H9 (cell line): ENCODE results near the gene SPDYC. TPM values are rescaled to one million over a fixed set of nuclear protein-coding genes. Genes with fewer than 3 reads are reported as not detected.

Experiments
- DNase-seq: peaks from one replicate; pipeline ENCODE4 v3.0.0-alpha.2; 2017
- H2AFZ ChIP-seq: one replicate; pipeline ENCODE4 v1.6.1; 2013; ENCODE audit warnings: mild to moderate bottlenecking, low read length, control low read depth, moderate library complexity
- H2AK5ac ChIP-seq: 2 replicates; pipeline ENCODE4 v1.6.1; 2013; ENCODE audit warnings: low read length, control low read depth, mixed read lengths; ENCODE audit not compliant: insufficient read length
- H2BK120ac ChIP-seq: one replicate; pipeline ENCODE4 v1.6.1; 2013; ENCODE audit warnings: low read depth, mild to moderate bottlenecking, low read length, control low read depth, inconsistent platforms; ENCODE audit not compliant: poor library complexity, severe bottlenecking
- H2BK12ac ChIP-seq: 2 replicates; pipeline ENCODE4 v1.6.1; 2013; ENCODE audit warnings: low read length, control low read depth, mixed read lengths, low read depth; ENCODE audit not compliant: insufficient read length
- H2BK15ac ChIP-seq: 2 replicates; pipeline ENCODE4 v1.6.1; 2013; ENCODE audit warnings: low read depth, low read length, control low read depth
- H2BK20ac ChIP-seq: one replicate; pipeline ENCODE4 v1.6.1; 2013; ENCODE audit warnings: low read depth, mild to moderate bottlenecking, low read length, control low read depth, inconsistent platforms; ENCODE audit not compliant: poor library complexity, severe bottlenecking
- H2BK5ac ChIP-seq: 2 replicates; pipeline ENCODE4 v1.6.1; 2013; ENCODE audit warnings: low read length, control low read depth, mixed read lengths; ENCODE audit not compliant: insufficient read length
- H3K14ac ChIP-seq: 2 replicates; pipeline ENCODE4 v1.6.1; 2013; ENCODE audit warnings: low read length, control low read depth; ENCODE audit not compliant: insufficient read depth
- H3K18ac ChIP-seq: 2 replicates; pipeline ENCODE4 v1.6.1; 2013; ENCODE audit warnings: low read depth, mild to moderate bottlenecking, mixed read lengths, low read length, control low read depth; ENCODE audit not compliant: insufficient read length
- H3K23ac ChIP-seq: 2 replicates; pipeline ENCODE4 v1.6.1; 2013; ENCODE audit warnings: low read length, control low read depth, mixed read lengths, low read depth; ENCODE audit not compliant: insufficient read length
- H3K23me2 ChIP-seq: 2 replicates; pipeline ENCODE4 v1.6.1; 2013; ENCODE audit warnings: low read depth, mild to moderate bottlenecking, mixed read lengths, low read length, control low read depth; ENCODE audit not compliant: insufficient read length, poor library complexity, severe bottlenecking
- H3K27ac ChIP-seq: 2 replicates; pipeline ENCODE4 v1.5.1; 2013; ENCODE audit warnings: low read length, control low read depth, mixed read lengths, low read depth; ENCODE audit not compliant: insufficient read length
- H3K27me3 ChIP-seq: 2 replicates; pipeline ENCODE4 v1.6.1; 2013; ENCODE audit warnings: low read length, control low read depth, inconsistent platforms; ENCODE audit not compliant: insufficient read depth
- H3K4ac ChIP-seq: 2 replicates; pipeline ENCODE4 v1.6.1; 2013; ENCODE audit warnings: low read depth, mild to moderate bottlenecking, control low read depth, inconsistent platforms, low read length, moderate library complexity
- H3K4me1 ChIP-seq: 2 replicates; pipeline ENCODE4 v1.6.1; 2013; ENCODE audit warnings: low read length, control low read depth, inconsistent platforms; ENCODE audit not compliant: insufficient read depth
- H3K4me2 ChIP-seq: 2 replicates; pipeline ENCODE4 v1.6.1; 2013; ENCODE audit warnings: low read length, control low read depth, mixed read lengths; ENCODE audit not compliant: insufficient read length, insufficient read depth
- H3K56ac ChIP-seq: 2 replicates; pipeline ENCODE4 v1.6.1; 2013; ENCODE audit warnings: low read depth, mild to moderate bottlenecking, mixed read lengths, low read length, control low read depth; ENCODE audit not compliant: insufficient read length
- H3K79me1 ChIP-seq: 2 replicates; pipeline ENCODE4 v1.6.1; 2013; ENCODE audit warnings: low read depth, mild to moderate bottlenecking, moderate library complexity, low read length, control low read depth, inconsistent platforms; ENCODE audit not compliant: insufficient read depth, poor library complexity, severe bottlenecking
- H3K79me2 ChIP-seq: 2 replicates; pipeline ENCODE4 v1.6.1; 2013; ENCODE audit warnings: low read length, control low read depth, inconsistent platforms; ENCODE audit not compliant: insufficient read depth
- H3K9ac ChIP-seq: 2 replicates; pipeline ENCODE4 v1.6.1; 2013; ENCODE audit warnings: low read length, control low read depth, mixed read lengths; ENCODE audit not compliant: insufficient read length; ENCODE audit errors: extremely low read depth
- H3K9me3 ChIP-seq: one replicate; pipeline ENCODE4 v1.6.1; 2013; ENCODE audit warnings: low read depth, low read length, inconsistent platforms; ENCODE audit not compliant: control insufficient read depth
- H3T11ph ChIP-seq: one replicate; pipeline ENCODE4 v1.6.1; 2013; ENCODE audit warnings: mild to moderate bottlenecking, low read length, control low read depth, inconsistent platforms
- H4K20me1 ChIP-seq: one replicate; pipeline ENCODE4 v1.6.1; 2013; ENCODE audit not compliant: control insufficient read depth, insufficient read length, insufficient read depth
- H4K5ac ChIP-seq: 2 replicates; pipeline ENCODE4 v1.6.1; 2013; ENCODE audit warnings: low read depth, mild to moderate bottlenecking, mixed read lengths, low read length, control low read depth; ENCODE audit not compliant: insufficient read length
- H4K8ac ChIP-seq: replicated peaks from 2 replicates; pipeline ENCODE4 v1.6.1; 2013; ENCODE audit warnings: low read length, control low read depth, mixed read lengths, low read depth; ENCODE audit not compliant: insufficient read length
- H4K91ac ChIP-seq: 2 replicates; pipeline ENCODE4 v1.6.1; 2013; ENCODE audit warnings: low read depth, mild to moderate bottlenecking, moderate library complexity, mixed read lengths, low read length, control low read depth; ENCODE audit not compliant: insufficient read length
- H3K27ac Mint-ChIP-seq, 3 experiments: 2 replicates in 2 of 3; 3 replicates in 1 of 3; pipeline ENCODE4 v1.8.0; 2020 to 2021; ENCODE audit warnings: mixed read lengths in 3 of 3, mild to moderate bottlenecking in 1 of 3, moderate library complexity in 1 of 3
- H3K27me3 Mint-ChIP-seq: 2 replicates; pipeline ENCODE4 v1.8.0; 2021; ENCODE audit warnings: low read depth, mild to moderate bottlenecking, moderate library complexity, mixed read lengths
- H3K36me3 Mint-ChIP-seq, 3 experiments: 2 replicates in 2 of 3; 3 replicates in 1 of 3; pipeline ENCODE4 v1.8.0; 2020 to 2021; ENCODE audit warnings: low read depth in 3 of 3, mixed read lengths in 3 of 3; ENCODE audit not compliant: insufficient read depth in 1 of 3
- H3K4me1 Mint-ChIP-seq, 2 experiments: 2 replicates each; pipeline ENCODE4 v1.8.0; 2020; ENCODE audit warnings: mixed read lengths in 2 of 2
- H3K4me3 Mint-ChIP-seq, 2 experiments: 2 replicates in 1 of 2; 3 replicates in 1 of 2; pipeline ENCODE4 v1.8.0; 2020 to 2021; ENCODE audit warnings: mild to moderate bottlenecking in 2 of 2, mixed read lengths in 2 of 2, moderate library complexity in 1 of 2
- H3K9me3 Mint-ChIP-seq, 2 experiments: 2 replicates in 1 of 2; 3 replicates in 1 of 2; pipeline ENCODE4 v1.8.0; 2020; ENCODE audit warnings: mild to moderate bottlenecking in 2 of 2, mixed read lengths in 2 of 2, moderate library complexity in 1 of 2
- WGBS: extraction: QIAGEN DNeasy Blood & Tissue Kit; methylation state at CpG from one replicate; pipeline ENCODE4 v1.1.7; 2013; ENCODE audit warnings: missing lambda C conversion rate, low lambda C conversion rate, mixed read lengths; ENCODE audit not compliant: insufficient read length; ENCODE audit errors: extremely low coverage; 5-methylcytosine and 5-hydroxymethylcytosine counted together
- total RNA-seq: library from RNA; stranded (reverse); gene quantifications from 2 replicates; pipeline ENCODE4 v1.2.1, GENCODE V29; 2021
- TF ChIP-seq, protein P1 (sequence below): fragments of 200-600 bp; sonication (generic); conservative IDR thresholded peaks from 3 replicates; pipeline ENCODE4 v1.8.0; 2021; ENCODE audit warnings: antibody characterized with exemption, mild to moderate bottlenecking

SPDYC gene
- total RNA-seq, 1 experiment from 2014 or later = 0.61 TPM

GRCh38 chr11:65210361-65210731 lies 40.3 kb downstream of the SPDYC start:
- TF ChIP-seq, protein P1, sequence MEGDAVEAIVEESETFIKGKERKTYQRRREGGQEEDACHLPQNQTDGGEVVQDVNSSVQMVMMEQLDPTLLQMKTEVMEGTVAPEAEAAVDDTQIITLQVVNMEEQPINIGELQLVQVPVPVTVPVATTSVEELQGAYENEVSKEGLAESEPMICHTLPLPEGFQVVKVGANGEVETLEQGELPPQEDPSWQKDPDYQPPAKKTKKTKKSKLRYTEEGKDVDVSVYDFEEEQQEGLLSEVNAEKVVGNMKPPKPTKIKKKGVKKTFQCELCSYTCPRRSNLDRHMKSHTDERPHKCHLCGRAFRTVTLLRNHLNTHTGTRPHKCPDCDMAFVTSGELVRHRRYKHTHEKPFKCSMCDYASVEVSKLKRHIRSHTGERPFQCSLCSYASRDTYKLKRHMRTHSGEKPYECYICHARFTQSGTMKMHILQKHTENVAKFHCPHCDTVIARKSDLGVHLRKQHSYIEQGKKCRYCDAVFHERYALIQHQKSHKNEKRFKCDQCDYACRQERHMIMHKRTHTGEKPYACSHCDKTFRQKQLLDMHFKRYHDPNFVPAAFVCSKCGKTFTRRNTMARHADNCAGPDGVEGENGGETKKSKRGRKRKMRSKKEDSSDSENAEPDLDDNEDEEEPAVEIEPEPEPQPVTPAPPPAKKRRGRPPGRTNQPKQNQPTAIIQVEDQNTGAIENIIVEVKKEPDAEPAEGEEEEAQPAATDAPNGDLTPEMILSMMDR = no peak
- Mint-ChIP-seq H3K9me3 (no peaks in the 10 kb centered on the region), H3K4me3 (no peak overlapping the region; a peak in 1 of 5 replicates), H3K27me3 (no peaks in the 10 kb centered on the region), H3K36me3 (peaks cover 18 to 58% (median 53%) of the 10 kb centered on the region in 3 experiments; a peak in 6 of 7 replicates), H3K4me1 (peaks cover 27 to 42% of the 10 kb centered on the region in 2 experiments), H3K27ac (peak overlapping the region in 2 of 3 experiments; percentile 61 to 62; a peak in 3 of 7 replicates)
- no peak overlapping the region for H4K5ac ChIP-seq
- no peak overlapping the region for H2AFZ ChIP-seq
- no peak overlapping the region for H4K8ac ChIP-seq
- no peak overlapping the region for H3K23ac ChIP-seq
- H3K27ac ChIP-seq = no peak overlapping the region
- no peak overlapping the region for H3K9ac ChIP-seq
- no peaks in the 10 kb centered on the region for H3K79me1 ChIP-seq
- no peak overlapping the region for H4K91ac ChIP-seq
- no peaks in the 10 kb centered on the region for H3K79me2 ChIP-seq
- H2AK5ac ChIP-seq = no peak overlapping the region
- H3K4ac ChIP-seq = no peak overlapping the region
- no peak overlapping the region for H2BK12ac ChIP-seq
- peaks cover under 1% of the 10 kb centered on the region for H3K23me2 ChIP-seq
- DNase-seq = no peak
- H3K14ac ChIP-seq = no peak overlapping the region
- H2BK15ac ChIP-seq = no peak overlapping the region
- H3K27me3 ChIP-seq = no peaks in the 10 kb centered on the region
- peaks cover 4% of the 10 kb centered on the region; the same call in 1 of the 2 replicates for H3K4me1 ChIP-seq
- no peak overlapping the region for H2BK120ac ChIP-seq
- H3T11ph ChIP-seq = no peak overlapping the region
- no peak overlapping the region for H3K18ac ChIP-seq
- no CpG with 5 or more reads among the region's 14 CpGs for WGBS
- no peaks in the 10 kb centered on the region for H4K20me1 ChIP-seq
- H3K56ac ChIP-seq = no peak overlapping the region
- no peak overlapping the region for H3K4me2 ChIP-seq
- no peak overlapping the region for H2BK5ac ChIP-seq
- no peak overlapping the region for H2BK20ac ChIP-seq
- no peaks in the 10 kb centered on the region for H3K9me3 ChIP-seq
